Vagina (tissue), 2 donors: Measurements from ENCODE around the gene TOP2B.

Experiments
- POLR2A ChIP-seq, 2 donors: fragments of 450-650 bp; IDR thresholded peaks; one replicate each; pipeline ENCODE4 v1.6.1; 2017; ENCODE audit warnings: antibody characterized with exemption in 2 of 2, mild to moderate bottlenecking in 2 of 2, moderate library complexity in 2 of 2
- POLR2AphosphoS5 ChIP-seq, 2 donors: sonication (generic); formaldehyde crosslinking; IDR thresholded peaks; one replicate each; pipeline ENCODE4 v1.9.0; 2017; ENCODE audit warnings: antibody characterized with exemption in 2 of 2, mild to moderate bottlenecking in 2 of 2, low read depth in 1 of 2; ENCODE audit not compliant: insufficient read depth in 1 of 2
- TF ChIP-seq, protein P1 (sequence below), 3 experiments: fragments of 450-650 bp in 2 of 3; fragments of 200-600 bp in 1 of 3; sonication (generic) in 1 of 3; IDR thresholded peaks; one replicate each; pipeline ENCODE4 v1.5.1; 2017 to 2019; ENCODE audit warnings: antibody characterized with exemption in 3 of 3, mild to moderate bottlenecking in 2 of 3, moderate library complexity in 2 of 3

- TF ChIP-seq, protein P1, sequence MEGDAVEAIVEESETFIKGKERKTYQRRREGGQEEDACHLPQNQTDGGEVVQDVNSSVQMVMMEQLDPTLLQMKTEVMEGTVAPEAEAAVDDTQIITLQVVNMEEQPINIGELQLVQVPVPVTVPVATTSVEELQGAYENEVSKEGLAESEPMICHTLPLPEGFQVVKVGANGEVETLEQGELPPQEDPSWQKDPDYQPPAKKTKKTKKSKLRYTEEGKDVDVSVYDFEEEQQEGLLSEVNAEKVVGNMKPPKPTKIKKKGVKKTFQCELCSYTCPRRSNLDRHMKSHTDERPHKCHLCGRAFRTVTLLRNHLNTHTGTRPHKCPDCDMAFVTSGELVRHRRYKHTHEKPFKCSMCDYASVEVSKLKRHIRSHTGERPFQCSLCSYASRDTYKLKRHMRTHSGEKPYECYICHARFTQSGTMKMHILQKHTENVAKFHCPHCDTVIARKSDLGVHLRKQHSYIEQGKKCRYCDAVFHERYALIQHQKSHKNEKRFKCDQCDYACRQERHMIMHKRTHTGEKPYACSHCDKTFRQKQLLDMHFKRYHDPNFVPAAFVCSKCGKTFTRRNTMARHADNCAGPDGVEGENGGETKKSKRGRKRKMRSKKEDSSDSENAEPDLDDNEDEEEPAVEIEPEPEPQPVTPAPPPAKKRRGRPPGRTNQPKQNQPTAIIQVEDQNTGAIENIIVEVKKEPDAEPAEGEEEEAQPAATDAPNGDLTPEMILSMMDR (IDR thresholded peaks at IDR 0.05), result no peak
- TF ChIP-seq POLR2AphosphoS5 (IDR thresholded peaks at IDR 0.05; ENCODE audit: insufficient read depth in 1 of 2, low read depth in 1 of 2), result no peak
- no peak for TF ChIP-seq POLR2A (IDR thresholded peaks at IDR 0.05)
These were observed 76.1 kb downstream of the TOP2B start for GRCh38 chr3:25588441-25589103.
